H1 (cell line): ENCODE results near the gene PECR. TPM values are rescaled to one million over a fixed set of nuclear protein-coding genes. Genes with fewer than 3 reads are reported as not detected.

Experiments used
- ASH2L ChIP-seq: fragments of 200-600, 300-600 bp; sonication (generic); IDR thresholded peaks from one replicate; pipeline ENCODE4 v1.7.1; 2017; ENCODE audit warnings: low read length
- MAFK ChIP-seq: IDR thresholded peaks from 2 replicates; pipeline ENCODE4 v1.6.1; 2012; ENCODE audit warnings: low read depth, mild to moderate bottlenecking, improper control_type of control experiment, low read length
- PHF8 ChIP-seq: fragments of 200-600 bp; sonication (generic); conservative IDR thresholded peaks from 2 replicates; pipeline ENCODE4 v1.7.1; 2012; ENCODE audit warnings: low read depth, mild to moderate bottlenecking, inconsistent platforms, low read length, moderate library complexity
- polyA plus RNA-seq, 7 experiments: library from polyadenylated mRNA; depleted of rRNA in 3 of 7; stranded (reverse) in 5 of 7; unstranded in 2 of 7; fragments of >200 nt in 5 of 7; fragments of 200-250 nt in 2 of 7; gene quantifications; 1 replicate in 5 of 7; 2 replicates in 1 of 7; 4 replicates in 1 of 7; pipeline versions ENCODE4 v1.2.1 to v1.2.3, GENCODE V29; 2011 to 2013; ENCODE audit warnings: missing spikeins in 2 of 7, mixed read lengths in 2 of 7
- total RNA-seq: library from RNA; stranded (reverse); fragmentation: NEBNext Ultra II Directional; extraction: Animal tissue kit (Norgen Biotek cat#: 25700); gene quantifications from 2 replicates; pipeline ENCODE4 v1.2.1, GENCODE V29; 2021

PECR gene
- total and polyA plus RNA-seq, 2 of the 8 experiments (the other 6 are each of a cell fraction or from before 2014, with no cell fraction given): 15.9 to 19.2 TPM

DNA sequence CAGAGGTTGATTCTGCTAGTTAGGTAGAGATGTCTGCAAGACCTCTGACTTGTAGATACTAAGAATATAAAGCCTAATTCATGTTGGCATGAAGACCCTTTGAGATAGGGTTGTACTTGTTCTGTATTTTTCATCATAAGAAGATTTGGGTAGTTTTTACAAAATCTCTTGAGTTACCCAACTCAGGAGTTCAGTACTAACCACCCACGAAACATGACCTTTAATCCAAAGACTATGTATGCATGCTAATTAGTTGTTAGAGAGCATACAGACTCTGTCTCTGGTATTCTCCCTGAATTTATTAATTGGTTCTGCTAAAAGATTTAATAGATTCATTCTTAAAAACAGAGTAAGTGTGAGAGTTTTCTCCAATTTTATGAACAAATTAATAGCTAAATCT, 16.9 kb downstream of the PECR start (continued):
- TF ChIP-seq MAFK (no peak), PHF8 (no peak), ASH2L (no peak)
